ENCODE data around the gene MAEL.

Gene MAEL

GRCh38 chr1:167057241-167057688, 68.2 kb downstream of the MAEL start:
- peak; percentile 56 for DNase-seq

- peak; percentile 8 for DNase-seq
Measured at GRCh38 chr1:167059045-167059808, 70.1 kb downstream of the MAEL start.

- no peak for DNase-seq
Measured at GRCh38 chr1:167059809-167060107, 70.7 kb downstream of the MAEL start.

- DNase-seq, result no peak
Measured at GRCh38 chr1:167060141-167061072, 71.3 kb downstream of the MAEL start.

- DNase-seq, result no peak
Measured at GRCh38 chr1:167061073-167061464, 72.0 kb downstream of the MAEL start.

- DNase-seq, result no peak
Measured at GRCh38 chr1:167064621-167065020, 75.5 kb downstream of the MAEL start.

GRCh38 chr1:167065471-167065870, 76.4 kb downstream of the MAEL start:
- no peak for DNase-seq

- peak; percentile 49 for DNase-seq
Measured at GRCh38 chr1:167066333-167067122, 77.4 kb downstream of the MAEL start.

GRCh38 chr1:167067904-167068303, 78.8 kb downstream of the MAEL start:
- no peak for DNase-seq

- no peak for DNase-seq
Measured at GRCh38 chr1:167068761-167069160, 79.7 kb downstream of the MAEL start.

- no peak for DNase-seq
Measured at GRCh38 chr1:167071286-167071685, 82.2 kb downstream of the MAEL start.
